Measurements from ENCODE around the gene YWHAE.
A peak's percentile ranks its signal among the peaks of the same experiment; 100 is the strongest.
"Not testable (repeated sequence)": the region's sequence is repeated elsewhere in the genome, so short reads cannot be mapped to it uniquely, and the experiment has no call there.

YWHAE gene

GRCh38 chr17:1325766-1326165 lies 74.3 kb downstream of the YWHAE start:
- no peak for DNase-seq (ENCODE audit: low spot score)

GRCh38 chr17:1324201-1324771 lies 75.7 kb downstream of the YWHAE start:
- no peak for DNase-seq (ENCODE audit: low spot score)

GRCh38 chr17:1323336-1323735 lies 76.7 kb downstream of the YWHAE start:
- DNase-seq (ENCODE audit: low spot score), result no peak

GRCh38 chr17:1322480-1322879 lies 77.5 kb downstream of the YWHAE start:
- no peak for DNase-seq (ENCODE audit: low spot score)

GRCh38 chr17:1322014-1322428 lies 78.0 kb downstream of the YWHAE start:
- DNase-seq (ENCODE audit: low spot score), result no peak

GRCh38 chr17:1315891-1316403 lies 84.1 kb downstream of the YWHAE start:
- no peak for DNase-seq (ENCODE audit: low spot score)

- no peak for DNase-seq (ENCODE audit: low spot score)
Measured at GRCh38 chr17:1315409-1315808, 84.6 kb downstream of the YWHAE start.

GRCh38 chr17:1313270-1314005 lies 86.6 kb downstream of the YWHAE start:
- no peak for DNase-seq (ENCODE audit: low spot score)

GRCh38 chr17:1312261-1312870 lies 87.7 kb downstream of the YWHAE start:
- DNase-seq (ENCODE audit: low spot score), result no peak

GRCh38 chr17:1307829-1308228 lies 92.2 kb downstream of the YWHAE start:
- DNase-seq (ENCODE audit: low spot score), result not testable (repeated sequence)

- no peak for DNase-seq (ENCODE audit: low spot score)
Measured at GRCh38 chr17:1304962-1305563, 95.0 kb downstream of the YWHAE start.

GRCh38 chr17:1304522-1304921 lies 95.5 kb downstream of the YWHAE start:
- DNase-seq (ENCODE audit: low spot score), result no peak

GRCh38 chr17:1302761-1303160 lies 97.3 kb downstream of the YWHAE start:
- no peak for DNase-seq (ENCODE audit: low spot score)

- no peak for DNase-seq (ENCODE audit: low spot score)
Measured at GRCh38 chr17:1301546-1301945, 98.5 kb downstream of the YWHAE start.

- DNase-seq (ENCODE audit: low spot score), result no peak
Measured at GRCh38 chr17:1300371-1300905, 99.6 kb downstream of the YWHAE start.

- DNase-seq (ENCODE audit: low spot score), result no peak
Measured at GRCh38 chr17:1299552-1300370, 100.3 kb downstream of the YWHAE start.

- DNase-seq (ENCODE audit: low spot score), result peak; percentile 27
Measured at GRCh38 chr17:1298606-1299005, 101.4 kb downstream of the YWHAE start.
